Astrocyte of the cerebellum (primary cell): ENCODE data around the gene FER.

Source experiments
- DNase-seq: peaks from one replicate; pipeline ENCODE4 v3.0.0-alpha.2; 2011; ENCODE audit warnings: low read depth
- H3K4me3 ChIP-seq: 2 replicates; pipeline ENCODE4 v1.5.1; 2011; ENCODE audit warnings: mild to moderate bottlenecking, low read depth, low read length, moderate library complexity
- in situ Hi-C: cut with HindIII; loops from 2 replicates; pipeline ENCODE4 v1.10.0; 2017; ENCODE audit warnings: low sequenced_read_pairs
- TF ChIP-seq, protein P1 (sequence below): IDR thresholded peaks from 2 replicates; pipeline ENCODE4 v1.5.1; 2012; ENCODE audit warnings: low read length, low read depth, moderate library complexity, mild to moderate bottlenecking; ENCODE audit errors: missing control alignments

Gene FER

DNA sequence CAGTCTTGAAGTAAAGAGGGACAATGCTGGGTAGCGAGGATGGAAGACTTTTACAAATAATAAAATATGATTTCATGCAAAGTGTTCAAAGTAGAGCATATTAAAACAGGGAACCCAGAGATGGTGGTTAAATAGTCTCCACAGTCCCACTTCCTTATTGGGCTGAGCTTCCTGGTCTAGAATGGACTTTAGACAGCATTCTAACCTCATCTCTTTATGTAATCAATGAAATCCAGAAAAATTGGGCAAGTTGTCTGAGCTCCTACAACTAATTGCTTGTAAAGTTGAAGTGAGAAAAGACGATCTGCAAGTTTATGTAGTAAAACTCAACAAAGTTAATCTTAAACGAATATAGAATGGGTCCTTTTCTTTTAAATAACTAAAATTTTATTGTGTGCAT lies 333.2 kb downstream of the FER start:
- no peak for DNase-seq
- TF ChIP-seq, protein P1, sequence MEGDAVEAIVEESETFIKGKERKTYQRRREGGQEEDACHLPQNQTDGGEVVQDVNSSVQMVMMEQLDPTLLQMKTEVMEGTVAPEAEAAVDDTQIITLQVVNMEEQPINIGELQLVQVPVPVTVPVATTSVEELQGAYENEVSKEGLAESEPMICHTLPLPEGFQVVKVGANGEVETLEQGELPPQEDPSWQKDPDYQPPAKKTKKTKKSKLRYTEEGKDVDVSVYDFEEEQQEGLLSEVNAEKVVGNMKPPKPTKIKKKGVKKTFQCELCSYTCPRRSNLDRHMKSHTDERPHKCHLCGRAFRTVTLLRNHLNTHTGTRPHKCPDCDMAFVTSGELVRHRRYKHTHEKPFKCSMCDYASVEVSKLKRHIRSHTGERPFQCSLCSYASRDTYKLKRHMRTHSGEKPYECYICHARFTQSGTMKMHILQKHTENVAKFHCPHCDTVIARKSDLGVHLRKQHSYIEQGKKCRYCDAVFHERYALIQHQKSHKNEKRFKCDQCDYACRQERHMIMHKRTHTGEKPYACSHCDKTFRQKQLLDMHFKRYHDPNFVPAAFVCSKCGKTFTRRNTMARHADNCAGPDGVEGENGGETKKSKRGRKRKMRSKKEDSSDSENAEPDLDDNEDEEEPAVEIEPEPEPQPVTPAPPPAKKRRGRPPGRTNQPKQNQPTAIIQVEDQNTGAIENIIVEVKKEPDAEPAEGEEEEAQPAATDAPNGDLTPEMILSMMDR: no peak
- in situ Hi-C loops: no loop called here

DNA sequence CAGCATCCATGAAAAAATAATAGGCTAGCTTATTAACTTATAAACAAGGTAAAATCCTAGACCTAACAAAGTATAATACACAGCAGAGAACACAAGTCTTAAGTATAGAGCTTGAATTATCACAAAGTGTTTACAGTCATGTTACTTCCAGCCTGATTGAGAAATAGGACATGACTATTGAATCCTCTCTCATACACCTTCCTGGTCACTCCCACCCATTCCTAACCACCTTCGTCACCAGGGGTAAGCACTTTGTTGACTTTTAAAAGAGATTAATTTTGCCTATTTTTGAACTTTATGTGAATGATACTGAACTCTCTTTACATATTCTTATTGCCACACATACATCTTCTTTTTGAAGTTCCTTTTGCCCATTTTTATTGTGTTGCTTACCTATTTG lies 336.2 kb downstream of the FER start:
- no peak for DNase-seq
- TF ChIP-seq, protein P1: no peak
- in situ Hi-C loops: no loop called here

More for the DNA sequence above, 333.2 kb downstream of the FER start:
- no peak overlapping the region for H3K4me3 ChIP-seq

DNA sequence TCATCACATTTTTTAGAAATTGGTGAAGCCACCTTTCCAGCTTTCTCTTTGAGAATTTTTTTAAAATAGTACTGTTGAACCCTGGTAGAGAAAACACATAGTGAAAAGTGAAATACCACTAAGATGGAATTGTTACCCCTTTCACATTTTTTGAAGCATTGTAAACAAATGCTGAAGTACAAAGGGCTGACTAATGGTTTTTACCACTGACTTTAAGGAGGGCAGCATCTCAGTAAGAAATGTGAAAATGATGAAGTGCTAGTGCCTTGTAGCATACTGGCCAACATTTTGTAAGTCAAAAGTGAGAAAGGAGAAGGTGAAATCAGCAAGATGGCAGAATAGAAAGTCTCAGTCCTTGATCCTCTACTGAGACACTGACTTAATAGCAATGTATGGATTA lies 341.5 kb downstream of the FER start:
- no peak for DNase-seq
- in situ Hi-C loops: no loop called here
- TF ChIP-seq, protein P1: no peak
- no peak overlapping the region for H3K4me3 ChIP-seq

More for the DNA sequence above, 336.2 kb downstream of the FER start:
- H3K4me3 ChIP-seq: no peak overlapping the region

DNA sequence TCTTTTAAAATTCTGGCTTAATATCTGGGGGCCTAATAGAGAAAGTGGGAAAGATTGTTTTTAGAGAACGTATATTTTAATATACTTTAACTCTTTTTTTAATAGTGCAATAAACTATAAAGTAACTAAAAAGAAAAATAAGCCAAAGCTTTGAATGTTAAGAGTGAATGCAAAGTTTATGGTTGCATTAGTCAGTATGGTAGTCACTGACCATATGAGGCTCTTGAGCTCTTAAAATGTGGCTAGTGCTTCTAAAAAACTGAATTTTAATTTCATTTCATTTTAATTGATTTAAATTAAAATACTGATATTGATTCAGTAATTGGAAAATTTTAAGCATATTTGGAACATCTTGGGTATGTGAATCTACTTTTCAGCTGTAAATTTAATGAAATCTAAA lies 351.4 kb downstream of the FER start:
- no peak for DNase-seq
- in situ Hi-C loops: no loop called here
- H3K4me3 ChIP-seq: no peak overlapping the region
- TF ChIP-seq, protein P1: no peak

DNA sequence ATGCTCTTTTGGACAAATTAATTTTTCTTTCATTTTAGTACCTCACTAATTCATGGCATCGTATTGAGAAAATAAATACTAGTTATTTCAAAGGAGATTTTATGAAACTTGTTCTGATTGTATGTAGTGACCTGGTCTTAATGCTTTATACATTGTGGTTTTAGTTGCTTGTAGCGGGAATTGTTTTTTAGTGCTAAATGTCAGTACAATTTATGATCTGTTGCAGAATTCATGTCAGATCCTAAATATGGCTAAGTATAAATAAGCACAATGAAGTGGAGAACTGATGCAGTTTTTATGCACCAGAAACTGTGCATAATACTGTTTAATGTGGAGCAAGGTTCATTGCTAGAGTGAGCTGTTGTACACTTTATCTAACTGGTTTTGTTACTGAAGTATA lies 353.3 kb downstream of the FER start:
- in situ Hi-C loops: no loop called here
- H3K4me3 ChIP-seq: no peak overlapping the region
- TF ChIP-seq, protein P1: no peak
- no peak for DNase-seq

DNA sequence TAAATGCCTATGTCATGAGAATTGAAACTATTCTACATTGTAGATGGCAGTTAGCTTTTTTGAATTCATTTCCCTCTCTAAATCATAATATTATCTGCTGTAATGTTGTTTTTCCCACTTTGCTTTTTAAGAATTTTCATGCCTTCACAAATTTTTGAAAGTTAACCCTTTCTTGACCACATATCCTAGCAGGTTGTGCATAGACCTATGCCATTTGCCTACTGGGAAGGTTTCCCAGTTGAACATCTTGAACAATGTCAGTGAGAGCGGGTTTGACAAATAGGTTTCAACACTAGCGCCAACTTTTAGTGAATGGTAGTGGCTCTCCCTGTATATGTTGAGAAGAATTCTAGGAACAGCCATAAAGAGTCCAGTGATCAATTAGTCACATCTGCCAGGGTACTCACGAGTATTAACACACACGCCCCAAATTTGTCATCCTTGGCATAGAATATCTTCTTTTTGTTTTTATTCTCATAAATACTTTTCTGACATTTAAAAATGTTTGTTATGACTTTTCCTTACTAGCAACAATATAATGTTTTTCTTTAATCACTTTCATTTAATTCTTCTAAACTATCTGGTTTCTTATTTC lies 354.5 kb downstream of the FER start:
- in situ Hi-C loops: no loop called here
- no peak overlapping the region for H3K4me3 ChIP-seq
- DNase-seq: no peak
- TF ChIP-seq, protein P1: no peak
